Upper lobe of left lung (tissue), 4 donors: Measurements from ENCODE around the gene COLEC11.

ENCODE experiments used
- CTCF ChIP-seq, 6 experiments: fragments of 450-650 bp in 4 of 6; fragments of 200-600 bp in 2 of 6; sonication (generic) in 2 of 6; IDR thresholded peaks; one replicate each; pipeline ENCODE4 v1.5.1; 2016 to 2019; ENCODE audit warnings: antibody characterized with exemption in 6 of 6
- POLR2AphosphoS5 ChIP-seq, 2 donors: sonication (generic); formaldehyde crosslinking; IDR thresholded peaks; one replicate each; pipeline ENCODE4 v1.5.1; 2017; ENCODE audit warnings: antibody characterized with exemption in 2 of 2

DNA sequence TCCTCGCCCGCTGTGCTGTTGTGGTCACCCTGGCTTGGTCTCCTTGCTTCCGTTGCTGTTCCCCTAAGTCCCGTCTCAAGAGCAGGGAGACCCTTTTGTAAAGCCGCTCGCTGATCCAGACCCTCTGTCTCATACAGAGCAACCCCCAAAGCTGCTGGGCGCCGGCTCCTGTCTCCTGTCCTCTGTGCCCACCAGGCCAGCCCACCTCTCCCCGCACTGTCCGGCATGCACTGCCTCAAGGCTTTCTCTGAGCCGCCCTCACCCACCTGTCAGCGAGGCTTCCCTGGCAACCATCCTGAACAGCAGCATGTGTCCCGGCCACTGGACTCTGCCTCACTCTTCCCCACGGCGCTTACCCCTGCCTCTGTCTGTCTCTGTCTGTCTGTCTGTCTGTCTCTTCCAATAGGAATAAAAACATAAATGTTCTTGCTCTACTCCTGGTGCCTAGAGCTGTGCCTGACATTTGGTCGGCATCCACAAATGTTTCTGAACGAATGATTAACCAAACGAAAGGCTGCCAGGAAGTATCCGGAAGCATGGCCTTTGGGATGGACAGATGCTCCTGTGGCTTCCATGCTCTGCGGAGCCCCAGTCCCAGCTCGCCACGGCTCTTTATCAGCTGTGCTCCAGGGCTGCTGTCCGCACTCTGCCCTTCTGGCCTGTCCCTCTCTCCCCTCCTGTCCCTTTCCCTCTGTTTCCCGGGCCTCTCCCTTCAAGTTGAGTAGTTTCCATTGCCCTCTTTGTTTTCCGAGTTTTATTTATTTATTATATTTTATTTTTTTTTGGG, 7.8 kb downstream of the COLEC11 start:
- TF ChIP-seq CTCF (IDR thresholded peaks at IDR 0.05), result no peak
- no peak for TF ChIP-seq POLR2AphosphoS5 (IDR thresholded peaks at IDR 0.05)
